Nephron (organoid): ENCODE results near the gene SASH1.

Experiments used
- H3K27ac Mint-ChIP-seq, 3 experiments: 2 replicates each; pipeline ENCODE4 v1.8.0; 2020; ENCODE audit warnings: mixed read lengths in 3 of 3, mild to moderate bottlenecking in 2 of 3, moderate library complexity in 1 of 3
- H3K27me3 Mint-ChIP-seq: 2 replicates; pipeline ENCODE4 v1.8.0; 2021; ENCODE audit warnings: low read depth, mild to moderate bottlenecking, moderate library complexity, mixed read lengths
- H3K36me3 Mint-ChIP-seq: 2 replicates; pipeline ENCODE4 v1.8.0; 2020; ENCODE audit warnings: low read depth, mixed read lengths
- H3K4me1 Mint-ChIP-seq: 2 replicates; pipeline ENCODE4 v1.8.0; 2020; ENCODE audit warnings: mixed read lengths
- H3K4me3 Mint-ChIP-seq, 3 experiments: 2 replicates each; pipeline ENCODE4 v1.8.0; 2020; ENCODE audit warnings: mild to moderate bottlenecking in 3 of 3, mixed read lengths in 3 of 3, moderate library complexity in 2 of 3
- H3K9me3 Mint-ChIP-seq: 2 replicates; pipeline ENCODE4 v1.8.0; 2020; ENCODE audit warnings: mixed read lengths
- CTCF ChIP-seq, 3 experiments: fragments of 200-600 bp; sonication (generic); IDR thresholded peaks; one replicate each; pipeline ENCODE4 v1.5.0; 2021; ENCODE audit warnings: antibody characterized with exemption in 3 of 3; ENCODE audit not compliant: unreplicated experiment in 3 of 3

Gene SASH1

GRCh38 chr6:148298683-148299082 is 44.0 kb upstream of the SASH1 start:
- peaks cover 27% of the 10 kb centered on the region for H3K4me1 Mint-ChIP-seq
- H3K27me3 Mint-ChIP-seq = peaks cover 4% of the 10 kb centered on the region
- H3K27ac Mint-ChIP-seq = no peak overlapping the region
- H3K9me3 Mint-ChIP-seq = no peaks in the 10 kb centered on the region
- no peaks in the 10 kb centered on the region for H3K36me3 Mint-ChIP-seq
- H3K4me3 Mint-ChIP-seq = no peak overlapping the region
- no peak for TF ChIP-seq CTCF (IDR thresholded peaks at IDR 0.05; ENCODE audit: unreplicated experiment in 3 of 3)

DNA sequence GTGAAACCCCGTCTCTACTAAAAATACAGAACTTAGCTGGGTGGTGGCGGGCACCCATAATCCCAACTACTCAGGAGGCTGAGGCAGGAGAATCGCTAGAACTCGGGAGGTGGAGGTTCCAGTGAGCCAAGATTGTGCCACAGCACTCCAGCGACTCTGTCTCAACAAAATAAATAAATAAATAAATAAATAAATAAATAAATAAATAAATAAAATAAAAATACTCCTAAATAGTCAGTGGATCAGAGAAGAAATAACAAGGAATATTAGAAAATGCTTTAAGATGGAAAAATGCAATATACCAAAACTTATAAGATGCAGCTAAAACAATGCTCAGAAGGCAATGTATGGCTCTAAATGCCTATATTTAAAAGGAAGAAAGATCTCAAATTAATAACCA is 39.0 kb upstream of the SASH1 start:
- no peak overlapping the region for H3K27ac Mint-ChIP-seq
- no peaks in the 10 kb centered on the region for H3K9me3 Mint-ChIP-seq
- no peaks in the 10 kb centered on the region for H3K27me3 Mint-ChIP-seq
- no peak for TF ChIP-seq CTCF (IDR thresholded peaks at IDR 0.05; ENCODE audit: unreplicated experiment in 3 of 3)
- H3K4me3 Mint-ChIP-seq = no peak overlapping the region
- peaks cover 20% of the 10 kb centered on the region for H3K4me1 Mint-ChIP-seq
- H3K36me3 Mint-ChIP-seq = no peaks in the 10 kb centered on the region

DNA sequence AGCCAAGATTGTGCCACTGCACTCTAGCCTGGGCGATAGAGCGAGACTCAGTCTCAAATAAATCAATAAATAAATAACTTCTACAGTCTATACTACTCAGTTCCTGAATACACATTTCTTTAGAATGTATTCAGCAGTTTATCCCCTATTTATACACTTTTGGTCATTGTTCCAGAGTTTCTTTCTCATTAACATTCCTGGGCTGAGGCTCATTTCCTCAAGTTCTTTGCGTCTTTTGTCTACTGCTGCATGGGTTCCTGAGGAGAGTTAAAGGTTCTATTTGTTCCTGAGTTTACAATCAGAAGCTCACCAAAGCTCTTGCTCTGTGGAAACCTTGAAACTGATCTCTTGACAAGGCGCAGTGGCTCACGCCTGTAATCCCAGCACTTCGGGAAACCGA is 37.7 kb upstream of the SASH1 start:
- H3K9me3 Mint-ChIP-seq = no peaks in the 10 kb centered on the region
- peaks cover 25% of the 10 kb centered on the region for H3K4me1 Mint-ChIP-seq
- H3K4me3 Mint-ChIP-seq = no peak overlapping the region
- H3K36me3 Mint-ChIP-seq = no peaks in the 10 kb centered on the region
- H3K27ac Mint-ChIP-seq = no peak overlapping the region
- H3K27me3 Mint-ChIP-seq = no peaks in the 10 kb centered on the region
- TF ChIP-seq CTCF (IDR thresholded peaks at IDR 0.05; ENCODE audit: unreplicated experiment in 3 of 3) = no peak

GRCh38 chr6:148306286-148306685 is 36.4 kb upstream of the SASH1 start:
- no peaks in the 10 kb centered on the region for H3K9me3 Mint-ChIP-seq

DNA sequence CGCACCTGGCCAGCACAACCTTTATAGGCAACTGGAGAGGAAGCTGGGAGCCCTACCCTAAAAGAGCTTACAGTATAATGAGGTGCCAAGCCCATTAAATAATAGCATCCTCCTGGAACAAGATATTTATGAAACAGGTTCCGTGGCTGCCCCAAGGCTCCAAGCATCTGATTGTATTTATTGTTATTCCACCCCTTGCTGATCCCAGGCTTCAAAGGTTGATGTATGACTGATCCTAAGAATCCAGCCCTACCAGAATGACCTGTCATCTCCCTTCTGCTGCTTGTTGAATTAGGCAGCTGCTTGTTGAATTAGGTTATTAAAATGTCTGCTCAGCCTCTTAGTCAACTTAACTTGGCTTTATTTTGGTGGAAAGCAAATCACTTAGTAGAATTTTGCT is 35.2 kb upstream of the SASH1 start:
- TF ChIP-seq CTCF (IDR thresholded peaks at IDR 0.05; ENCODE audit: unreplicated experiment in 3 of 3) = no peak
- H3K9me3 Mint-ChIP-seq = no peaks in the 10 kb centered on the region
- peak overlapping the region in 1 of 3 experiments; percentile 12 for H3K27ac Mint-ChIP-seq
- peaks cover 31% of the 10 kb centered on the region for H3K4me1 Mint-ChIP-seq
- H3K27me3 Mint-ChIP-seq = no peaks in the 10 kb centered on the region
- no peak overlapping the region for H3K4me3 Mint-ChIP-seq
- no peaks in the 10 kb centered on the region for H3K36me3 Mint-ChIP-seq

More at GRCh38 chr6:148306286-148306685, 36.4 kb upstream of the SASH1 start:
- Mint-ChIP-seq H3K27ac (peak overlapping the region; percentile 73 to 92 (median 81)), H3K4me1 (peaks cover 25% of the 10 kb centered on the region), H3K36me3 (no peaks in the 10 kb centered on the region), H3K4me3 (no peak overlapping the region), H3K27me3 (no peaks in the 10 kb centered on the region)
- no peak for TF ChIP-seq CTCF (IDR thresholded peaks at IDR 0.05; ENCODE audit: unreplicated experiment in 3 of 3)

GRCh38 chr6:148309301-148309700 is 33.3 kb upstream of the SASH1 start:
- Mint-ChIP-seq H3K36me3 (no peaks in the 10 kb centered on the region), H3K27me3 (no peaks in the 10 kb centered on the region), H3K9me3 (no peaks in the 10 kb centered on the region), H3K4me3 (no peak overlapping the region), H3K4me1 (peaks cover 47% of the 10 kb centered on the region), H3K27ac (no peak overlapping the region)
- no peak for TF ChIP-seq CTCF (IDR thresholded peaks at IDR 0.05; ENCODE audit: unreplicated experiment in 3 of 3)
